H1 (cell line): Measurements from ENCODE around the gene TBC1D2B. TPM values are rescaled to one million over a fixed set of nuclear protein-coding genes. Genes with fewer than 3 reads are reported as not detected.

ENCODE experiments used
- BACH1 ChIP-seq: IDR thresholded peaks from 2 replicates; pipeline ENCODE4 v1.6.1; 2012; ENCODE audit warnings: low read length, improper control_type of control experiment
- JUN ChIP-seq: IDR thresholded peaks from 2 replicates; pipeline ENCODE4 v1.6.1; 2011; ENCODE audit warnings: low read depth, mild to moderate bottlenecking, improper control_type of control experiment, low read length
- NANOG ChIP-seq: IDR thresholded peaks from 2 replicates; pipeline ENCODE4 v1.6.1; 2011; ENCODE audit warnings: low read length, low read depth, mild to moderate bottlenecking, inconsistent platforms; ENCODE audit not compliant: insufficient read depth, poor library complexity, severe bottlenecking
- SP1 ChIP-seq: IDR thresholded peaks from 2 replicates; pipeline ENCODE4 v1.6.1; 2011; ENCODE audit warnings: low read depth, low read length
- TAF1 ChIP-seq: IDR thresholded peaks from 2 replicates; pipeline ENCODE4 v1.6.1; 2011; ENCODE audit warnings: mild to moderate bottlenecking, low read depth, low read length
- polyA plus RNA-seq, 7 experiments: library from polyadenylated mRNA; depleted of rRNA in 3 of 7; stranded (reverse) in 5 of 7; unstranded in 2 of 7; fragments of >200 nt in 5 of 7; fragments of 200-250 nt in 2 of 7; gene quantifications; 1 replicate in 5 of 7; 2 replicates in 1 of 7; 4 replicates in 1 of 7; pipeline versions ENCODE4 v1.2.1 to v1.2.3, GENCODE V29; 2011 to 2013; ENCODE audit warnings: missing spikeins in 2 of 7, mixed read lengths in 2 of 7
- total RNA-seq: library from RNA; stranded (reverse); fragmentation: NEBNext Ultra II Directional; extraction: Animal tissue kit (Norgen Biotek cat#: 25700); gene quantifications from 2 replicates; pipeline ENCODE4 v1.2.1, GENCODE V29; 2021
- TF ChIP-seq, protein P1 (sequence below): fragments of 300-600 bp; sonication (generic); IDR thresholded peaks from 2 replicates; pipeline ENCODE4 v1.7.1; 2012; ENCODE audit warnings: low read length, moderate library complexity, mild to moderate bottlenecking, inconsistent platforms; ENCODE audit not compliant: insufficient replicate concordance

TBC1D2B gene
- total and polyA plus RNA-seq, 2 of the 8 experiments (the other 6 are each of a cell fraction or from before 2014, with no cell fraction given): 11.9 to 19.5 TPM

DNA sequence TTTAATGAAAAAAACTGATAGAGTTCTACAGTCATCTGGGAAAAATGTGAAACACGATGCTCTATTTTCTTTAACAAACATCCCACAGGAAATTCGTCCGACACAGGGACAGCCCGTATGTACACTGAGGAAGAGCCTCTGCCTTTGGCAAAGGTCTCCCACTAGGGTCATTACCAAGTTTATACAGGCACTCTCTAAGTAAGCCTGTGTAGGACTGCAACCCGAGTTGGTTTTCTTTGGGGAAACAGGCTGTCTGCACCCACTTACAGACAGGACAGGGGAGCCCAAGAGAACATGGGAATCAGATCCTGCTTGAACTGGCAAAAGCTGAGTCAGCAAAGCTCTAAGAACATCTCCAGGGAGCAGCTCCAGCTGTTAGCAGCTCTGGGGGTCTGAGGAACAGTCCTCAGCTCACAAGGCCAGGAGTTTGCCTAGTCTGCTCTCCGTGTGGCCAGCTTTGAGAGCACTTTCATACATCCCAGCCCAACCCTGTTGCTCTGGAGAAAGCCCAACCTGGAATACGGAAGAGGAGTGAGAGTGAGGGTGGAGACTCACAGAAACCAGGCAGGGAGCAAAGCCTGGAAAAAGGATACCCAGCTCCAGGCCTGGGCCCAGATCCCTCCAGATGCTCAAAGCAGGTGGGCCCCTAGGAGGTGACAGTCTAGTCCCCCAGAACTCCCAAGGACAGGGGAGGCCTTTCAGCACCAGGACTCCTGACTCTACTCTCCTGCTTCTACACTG, 1.9 kb downstream of the TBC1D2B start (continued):
- peak; percentile 45; the same call in 1 of the 2 replicates for TF ChIP-seq BACH1
- TF ChIP-seq, protein P1, sequence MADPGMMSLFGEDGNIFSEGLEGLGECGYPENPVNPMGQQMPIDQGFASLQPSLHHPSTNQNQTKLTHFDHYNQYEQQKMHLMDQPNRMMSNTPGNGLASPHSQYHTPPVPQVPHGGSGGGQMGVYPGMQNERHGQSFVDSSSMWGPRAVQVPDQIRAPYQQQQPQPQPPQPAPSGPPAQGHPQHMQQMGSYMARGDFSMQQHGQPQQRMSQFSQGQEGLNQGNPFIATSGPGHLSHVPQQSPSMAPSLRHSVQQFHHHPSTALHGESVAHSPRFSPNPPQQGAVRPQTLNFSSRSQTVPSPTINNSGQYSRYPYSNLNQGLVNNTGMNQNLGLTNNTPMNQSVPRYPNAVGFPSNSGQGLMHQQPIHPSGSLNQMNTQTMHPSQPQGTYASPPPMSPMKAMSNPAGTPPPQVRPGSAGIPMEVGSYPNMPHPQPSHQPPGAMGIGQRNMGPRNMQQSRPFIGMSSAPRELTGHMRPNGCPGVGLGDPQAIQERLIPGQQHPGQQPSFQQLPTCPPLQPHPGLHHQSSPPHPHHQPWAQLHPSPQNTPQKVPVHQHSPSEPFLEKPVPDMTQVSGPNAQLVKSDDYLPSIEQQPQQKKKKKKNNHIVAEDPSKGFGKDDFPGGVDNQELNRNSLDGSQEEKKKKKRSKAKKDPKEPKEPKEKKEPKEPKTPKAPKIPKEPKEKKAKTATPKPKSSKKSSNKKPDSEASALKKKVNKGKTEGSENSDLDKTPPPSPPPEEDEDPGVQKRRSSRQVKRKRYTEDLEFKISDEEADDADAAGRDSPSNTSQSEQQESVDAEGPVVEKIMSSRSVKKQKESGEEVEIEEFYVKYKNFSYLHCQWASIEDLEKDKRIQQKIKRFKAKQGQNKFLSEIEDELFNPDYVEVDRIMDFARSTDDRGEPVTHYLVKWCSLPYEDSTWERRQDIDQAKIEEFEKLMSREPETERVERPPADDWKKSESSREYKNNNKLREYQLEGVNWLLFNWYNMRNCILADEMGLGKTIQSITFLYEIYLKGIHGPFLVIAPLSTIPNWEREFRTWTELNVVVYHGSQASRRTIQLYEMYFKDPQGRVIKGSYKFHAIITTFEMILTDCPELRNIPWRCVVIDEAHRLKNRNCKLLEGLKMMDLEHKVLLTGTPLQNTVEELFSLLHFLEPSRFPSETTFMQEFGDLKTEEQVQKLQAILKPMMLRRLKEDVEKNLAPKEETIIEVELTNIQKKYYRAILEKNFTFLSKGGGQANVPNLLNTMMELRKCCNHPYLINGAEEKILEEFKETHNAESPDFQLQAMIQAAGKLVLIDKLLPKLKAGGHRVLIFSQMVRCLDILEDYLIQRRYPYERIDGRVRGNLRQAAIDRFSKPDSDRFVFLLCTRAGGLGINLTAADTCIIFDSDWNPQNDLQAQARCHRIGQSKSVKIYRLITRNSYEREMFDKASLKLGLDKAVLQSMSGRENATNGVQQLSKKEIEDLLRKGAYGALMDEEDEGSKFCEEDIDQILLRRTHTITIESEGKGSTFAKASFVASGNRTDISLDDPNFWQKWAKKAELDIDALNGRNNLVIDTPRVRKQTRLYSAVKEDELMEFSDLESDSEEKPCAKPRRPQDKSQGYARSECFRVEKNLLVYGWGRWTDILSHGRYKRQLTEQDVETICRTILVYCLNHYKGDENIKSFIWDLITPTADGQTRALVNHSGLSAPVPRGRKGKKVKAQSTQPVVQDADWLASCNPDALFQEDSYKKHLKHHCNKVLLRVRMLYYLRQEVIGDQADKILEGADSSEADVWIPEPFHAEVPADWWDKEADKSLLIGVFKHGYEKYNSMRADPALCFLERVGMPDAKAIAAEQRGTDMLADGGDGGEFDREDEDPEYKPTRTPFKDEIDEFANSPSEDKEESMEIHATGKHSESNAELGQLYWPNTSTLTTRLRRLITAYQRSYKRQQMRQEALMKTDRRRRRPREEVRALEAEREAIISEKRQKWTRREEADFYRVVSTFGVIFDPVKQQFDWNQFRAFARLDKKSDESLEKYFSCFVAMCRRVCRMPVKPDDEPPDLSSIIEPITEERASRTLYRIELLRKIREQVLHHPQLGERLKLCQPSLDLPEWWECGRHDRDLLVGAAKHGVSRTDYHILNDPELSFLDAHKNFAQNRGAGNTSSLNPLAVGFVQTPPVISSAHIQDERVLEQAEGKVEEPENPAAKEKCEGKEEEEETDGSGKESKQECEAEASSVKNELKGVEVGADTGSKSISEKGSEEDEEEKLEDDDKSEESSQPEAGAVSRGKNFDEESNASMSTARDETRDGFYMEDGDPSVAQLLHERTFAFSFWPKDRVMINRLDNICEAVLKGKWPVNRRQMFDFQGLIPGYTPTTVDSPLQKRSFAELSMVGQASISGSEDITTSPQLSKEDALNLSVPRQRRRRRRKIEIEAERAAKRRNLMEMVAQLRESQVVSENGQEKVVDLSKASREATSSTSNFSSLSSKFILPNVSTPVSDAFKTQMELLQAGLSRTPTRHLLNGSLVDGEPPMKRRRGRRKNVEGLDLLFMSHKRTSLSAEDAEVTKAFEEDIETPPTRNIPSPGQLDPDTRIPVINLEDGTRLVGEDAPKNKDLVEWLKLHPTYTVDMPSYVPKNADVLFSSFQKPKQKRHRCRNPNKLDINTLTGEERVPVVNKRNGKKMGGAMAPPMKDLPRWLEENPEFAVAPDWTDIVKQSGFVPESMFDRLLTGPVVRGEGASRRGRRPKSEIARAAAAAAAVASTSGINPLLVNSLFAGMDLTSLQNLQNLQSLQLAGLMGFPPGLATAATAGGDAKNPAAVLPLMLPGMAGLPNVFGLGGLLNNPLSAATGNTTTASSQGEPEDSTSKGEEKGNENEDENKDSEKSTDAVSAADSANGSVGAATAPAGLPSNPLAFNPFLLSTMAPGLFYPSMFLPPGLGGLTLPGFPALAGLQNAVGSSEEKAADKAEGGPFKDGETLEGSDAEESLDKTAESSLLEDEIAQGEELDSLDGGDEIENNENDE: no peak
- TF ChIP-seq SP1: peak; percentile 96
- no peak for TF ChIP-seq JUN
- no peak for TF ChIP-seq NANOG
- TF ChIP-seq TAF1: 0 out of 2 replicates have a peak, but pooled peaks have one; percentile 35
